Activated CD4-positive, alpha-beta T cell treated with anti-CD3 and anti-CD28 coated beads, Interleukin-2, Interleukin-6, amounts not matched to agents 100 ng/mL and 50 ng/mL, durations not matched to agents 16 hours and 8 hours (primary cell): ENCODE measurements around the gene PRSS2.
"Not testable (repeated sequence)": the region's sequence is repeated elsewhere in the genome, so short reads cannot be mapped to it uniquely, and the experiment has no call there.

Experiments used
- DNase-seq: peaks from one replicate; pipeline ENCODE4 v3.0.0-alpha.2; 2020

The PRSS2 gene

DNA sequence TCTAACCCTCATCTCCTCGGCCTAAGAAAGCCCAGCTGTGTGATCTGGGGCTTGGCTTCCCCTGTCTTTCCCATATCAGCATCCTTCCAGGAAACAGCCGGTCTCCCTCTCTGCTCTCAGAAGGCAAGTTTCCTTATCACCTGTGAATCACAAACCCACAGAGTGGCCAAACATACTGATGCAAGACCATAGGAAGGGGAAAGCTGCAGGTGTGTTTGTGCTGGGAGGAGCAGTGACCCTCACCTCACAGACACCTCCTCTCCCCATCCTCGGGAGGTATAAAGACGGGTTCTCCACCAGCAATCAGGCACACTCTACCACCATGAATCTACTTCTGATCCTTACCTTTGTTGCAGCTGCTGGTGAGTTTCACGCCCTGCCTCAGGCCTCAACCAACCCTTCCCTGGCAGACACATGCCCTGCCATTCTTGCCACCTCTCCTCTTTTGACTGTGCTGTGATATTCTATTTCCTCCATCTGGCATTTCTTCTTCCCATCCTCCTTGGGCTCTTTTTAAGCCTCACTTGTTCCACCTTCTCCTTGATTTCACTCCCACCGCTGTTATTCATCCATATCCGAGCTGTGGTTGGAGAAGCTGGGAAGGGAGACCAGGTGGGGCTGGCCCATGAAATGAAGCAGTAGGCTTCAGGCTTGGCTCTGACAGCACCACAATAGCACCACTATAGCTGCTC, at the start of gene PRSS2:
PRSS2 (plus strand) TSS at position 310 of the 692 bp plus-strand sequence; CDS start at position 323, 13 bp downstream.
- no peak for DNase-seq

DNA sequence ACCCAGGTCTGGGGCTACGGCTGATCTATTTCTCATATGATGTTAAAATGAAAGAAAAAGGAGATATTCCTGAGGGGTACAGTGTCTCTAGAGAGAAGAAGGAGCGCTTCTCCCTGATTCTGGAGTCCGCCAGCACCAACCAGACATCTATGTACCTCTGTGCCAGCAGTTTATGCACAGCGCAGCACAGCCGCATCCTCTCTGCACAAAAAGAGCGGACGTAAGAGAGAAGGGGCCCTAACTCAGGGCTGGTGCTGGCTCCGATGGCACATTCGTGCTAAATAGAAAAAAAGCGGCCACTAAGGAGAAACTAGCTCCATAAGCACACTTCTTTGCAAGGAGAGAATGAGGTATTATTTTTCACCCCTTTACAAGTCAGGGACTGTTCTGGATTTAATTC, 49.8 kb upstream of the PRSS2 start:
- no peak for DNase-seq

DNA sequence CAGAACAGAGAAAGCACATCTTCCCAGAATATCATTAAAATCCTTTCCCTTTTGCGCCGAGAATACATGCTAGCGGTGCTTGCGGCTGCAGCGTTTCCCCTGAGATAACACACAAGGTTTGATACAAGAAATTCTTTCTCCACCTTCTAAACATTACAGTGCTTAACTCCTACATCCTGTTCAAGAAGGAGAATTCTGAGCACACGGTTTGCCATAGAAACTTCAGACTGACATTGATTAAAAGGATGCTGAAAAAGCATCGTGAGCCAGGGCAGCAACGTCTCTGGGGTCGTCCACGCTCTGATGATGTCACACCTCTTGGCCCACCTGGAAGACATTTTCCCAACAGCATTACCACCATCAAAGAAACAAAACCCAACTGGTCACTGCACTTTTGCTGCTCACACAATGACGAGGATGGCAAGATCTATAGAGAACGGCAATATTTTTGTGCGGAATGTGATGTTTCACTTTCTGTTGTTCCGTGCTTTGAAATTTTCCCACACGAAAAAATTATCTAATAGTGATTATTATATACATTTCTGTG, 48.4 kb upstream of the PRSS2 start:
- DNase-seq = no peak

DNA sequence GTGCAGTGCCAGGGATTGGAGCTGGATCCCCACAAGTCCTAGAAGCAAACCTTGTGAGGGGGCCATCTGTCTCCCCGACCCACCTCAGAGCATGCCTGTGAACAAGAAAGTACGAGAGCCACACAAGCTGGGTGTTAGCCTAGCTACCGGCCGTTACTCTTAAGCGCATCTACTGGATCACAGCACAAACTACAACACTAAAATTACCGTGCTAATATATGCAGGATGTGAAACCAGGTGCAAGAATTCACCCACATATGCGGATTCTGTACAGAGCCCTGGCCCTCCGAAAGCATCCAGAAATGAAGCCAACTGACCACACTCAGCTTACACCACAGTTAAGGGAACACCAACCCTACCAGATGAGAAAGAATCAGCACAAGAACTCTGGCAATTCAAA, 37.5 kb upstream of the PRSS2 start:
- DNase-seq = no peak

DNA sequence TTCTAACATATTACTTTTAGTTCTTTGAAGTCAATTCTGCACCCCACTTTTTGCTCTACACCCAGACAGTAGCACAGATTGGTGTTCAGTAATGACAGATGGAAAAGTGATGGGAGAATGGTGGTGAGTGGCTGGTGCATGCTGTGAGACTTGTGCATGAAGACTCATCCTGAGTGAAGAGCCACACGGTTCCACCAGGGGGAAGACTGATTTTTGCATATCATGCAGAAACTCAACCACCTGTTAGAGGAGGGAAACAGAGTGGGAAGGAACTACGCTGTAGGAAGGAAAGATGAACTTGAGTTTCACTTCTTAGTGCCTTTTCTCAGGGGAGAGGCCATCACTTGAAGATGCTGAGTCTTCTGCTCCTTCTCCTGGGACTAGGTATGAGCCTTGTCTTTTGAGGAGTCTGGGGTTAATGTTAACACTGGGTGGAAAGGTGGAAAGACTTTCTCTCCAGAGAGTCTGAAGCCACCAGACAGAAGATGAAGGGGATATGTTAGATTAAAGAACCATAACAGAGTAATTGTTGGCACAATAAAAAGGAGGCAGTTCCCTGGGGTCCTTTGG, 30.8 kb upstream of the PRSS2 start:
- DNase-seq = no peak

DNA sequence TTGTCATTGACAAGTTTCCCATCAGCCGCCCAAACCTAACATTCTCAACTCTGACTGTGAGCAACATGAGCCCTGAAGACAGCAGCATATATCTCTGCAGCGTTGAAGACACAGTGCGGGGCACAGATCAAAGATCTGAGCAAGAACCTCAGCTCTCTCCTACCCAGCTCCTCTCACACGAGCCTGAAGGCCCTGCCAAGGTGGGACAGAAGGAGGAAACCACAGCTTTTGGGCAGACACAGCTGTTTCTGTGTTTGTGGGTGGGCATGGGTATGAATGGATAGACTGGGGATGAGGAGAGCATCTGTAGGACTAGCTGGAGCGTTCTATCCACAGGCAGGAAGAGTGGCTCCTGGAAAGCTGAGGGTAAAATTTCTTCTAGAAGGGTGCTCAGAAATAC, 30.0 kb upstream of the PRSS2 start:
- no peak for DNase-seq

DNA sequence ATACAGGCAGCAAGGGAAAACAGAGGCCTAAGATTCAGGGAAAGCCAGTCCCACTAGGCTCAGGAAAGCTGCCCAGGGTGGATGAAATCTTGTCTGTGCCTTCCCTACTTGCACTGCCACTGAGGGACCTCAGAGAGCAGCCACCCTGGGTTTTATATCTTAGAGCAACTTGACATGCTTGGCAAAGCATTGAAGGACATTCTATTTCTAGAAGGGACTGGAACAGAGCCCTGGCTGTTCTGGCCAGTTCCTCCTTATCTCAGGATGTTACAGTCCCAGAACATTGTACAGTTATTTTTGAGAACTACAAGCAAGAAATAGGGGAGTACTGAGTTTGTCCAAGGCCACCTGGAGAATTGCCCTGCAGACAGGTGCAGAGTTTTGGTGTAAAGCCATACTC, 28.8 kb upstream of the PRSS2 start:
- not testable (repeated sequence) for DNase-seq

DNA sequence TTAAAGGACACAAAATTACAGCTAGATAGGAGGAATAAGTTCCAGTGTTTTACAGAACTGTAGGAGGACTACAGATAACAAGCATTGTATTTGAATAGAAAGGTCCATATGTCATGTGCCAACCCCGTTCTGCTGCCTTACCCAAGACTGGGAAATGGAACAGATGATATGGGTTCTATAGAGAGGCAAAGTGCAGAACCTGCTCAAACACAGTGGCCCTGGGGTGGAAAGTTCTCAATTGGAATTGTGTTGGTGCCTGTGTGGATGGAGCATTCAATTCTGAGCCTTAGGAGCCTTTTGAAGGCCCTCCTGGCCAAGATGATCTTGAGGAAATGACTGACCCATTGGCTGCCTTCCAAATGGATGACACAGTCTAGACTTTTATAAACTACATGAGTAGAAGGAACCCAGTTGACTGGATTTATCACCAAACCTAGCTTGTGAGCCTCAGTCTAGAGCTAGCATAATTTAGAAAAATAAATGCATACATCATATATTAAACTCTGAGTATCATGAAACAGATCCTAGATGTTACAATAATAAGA, 25.6 kb upstream of the PRSS2 start:
- DNase-seq = no peak

DNA sequence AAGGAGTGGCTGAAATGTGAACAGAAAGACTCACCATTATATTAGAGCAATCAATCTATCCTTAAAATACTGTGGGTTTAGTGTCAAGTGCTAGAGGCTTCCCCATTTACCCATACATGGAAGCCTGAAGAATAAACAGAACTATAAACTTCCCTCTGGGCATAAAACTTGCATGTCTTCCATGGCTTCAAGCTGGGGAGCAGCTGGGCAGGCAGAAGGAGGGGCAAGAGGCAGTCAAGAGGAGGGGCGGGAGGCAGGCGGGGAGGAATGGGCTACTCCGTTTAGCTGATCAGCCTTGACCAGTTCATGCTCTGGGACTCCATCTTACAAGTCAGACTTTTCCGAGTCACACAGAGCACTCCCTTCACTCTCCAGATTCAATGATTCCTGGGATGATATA, 25.0 kb upstream of the PRSS2 start:
- DNase-seq = no peak

DNA sequence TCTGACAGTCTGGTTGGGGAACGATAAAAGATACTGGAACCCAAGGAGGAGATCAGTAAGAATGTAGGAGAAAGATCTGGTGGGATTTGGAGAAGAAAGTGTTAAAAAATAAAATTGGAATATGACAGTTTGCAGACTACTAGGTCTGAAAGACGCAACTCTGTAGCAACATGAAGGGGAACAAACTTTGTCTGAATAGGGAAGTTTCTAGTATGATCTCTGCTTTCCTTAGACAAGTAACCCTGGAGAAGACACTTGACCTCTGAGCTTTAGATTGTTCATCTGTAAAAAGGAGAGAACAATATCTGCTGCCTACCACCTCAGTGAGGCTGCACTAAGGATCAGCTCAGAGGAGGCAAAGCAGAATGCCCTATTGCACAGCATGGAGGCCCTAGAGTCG, 24.5 kb upstream of the PRSS2 start:
- no peak for DNase-seq

DNA sequence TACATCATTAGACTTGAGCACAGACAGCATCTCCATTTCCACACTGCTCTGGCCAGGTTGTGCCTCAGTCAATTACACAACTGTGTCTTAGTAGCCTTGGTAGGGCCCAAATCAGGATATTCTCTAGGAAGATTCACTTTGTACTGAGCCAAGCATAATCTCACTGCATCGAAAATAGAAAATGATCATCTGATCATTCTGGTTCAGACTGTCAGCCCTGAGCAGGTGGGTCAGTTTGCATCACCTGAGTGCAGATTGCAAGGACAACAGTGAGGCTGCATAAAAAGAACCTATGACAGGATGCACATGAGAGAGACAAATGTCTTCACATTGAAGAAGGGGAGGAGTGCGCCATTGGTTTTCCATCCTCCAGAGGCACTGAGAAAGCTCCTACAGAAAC, 22.4 kb upstream of the PRSS2 start:
- DNase-seq = not testable (repeated sequence)

DNA sequence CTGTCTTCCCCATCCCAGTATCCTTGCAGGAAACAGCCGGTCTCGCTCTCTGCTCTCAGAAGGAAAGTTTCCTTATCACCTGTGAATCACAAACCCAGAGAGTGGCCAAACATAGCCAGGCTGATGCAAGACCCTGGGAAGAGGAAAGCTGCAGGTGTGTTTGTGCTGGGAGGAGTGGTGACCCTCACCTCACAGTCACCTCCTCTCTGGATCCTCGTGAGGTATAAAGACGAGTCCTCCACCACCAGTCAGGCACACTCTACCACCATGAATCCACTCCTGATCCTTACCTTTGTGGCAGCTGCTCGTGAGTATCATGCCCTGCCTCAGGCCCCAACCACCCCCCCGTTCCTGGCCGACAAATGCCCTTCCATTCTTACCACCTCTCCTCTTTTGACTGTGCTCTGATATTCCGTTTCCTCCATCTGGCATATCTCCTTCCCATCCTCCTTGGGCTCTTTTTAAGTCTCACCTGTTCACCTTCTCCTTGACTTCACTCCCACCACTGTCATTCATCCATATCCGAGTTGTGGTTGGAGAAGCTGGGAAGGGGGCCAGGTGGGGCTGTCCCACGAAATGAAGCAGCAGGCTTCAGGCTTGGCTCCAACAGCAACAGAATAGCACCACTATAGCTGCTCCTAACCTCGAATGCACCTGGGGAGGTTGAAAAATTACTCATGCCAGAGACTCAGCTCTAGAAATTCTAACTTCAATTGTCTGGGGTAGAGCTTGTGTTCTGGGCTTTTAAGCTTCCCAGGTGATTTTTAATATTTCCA, 21.4 kb upstream of the PRSS2 start, which contains the start of gene PRSS1:
PRSS1 (plus strand) TSS at position 255 of the 776 bp plus-strand sequence; CDS start at position 268, 13 bp downstream.
- DNase-seq = no peak

DNA sequence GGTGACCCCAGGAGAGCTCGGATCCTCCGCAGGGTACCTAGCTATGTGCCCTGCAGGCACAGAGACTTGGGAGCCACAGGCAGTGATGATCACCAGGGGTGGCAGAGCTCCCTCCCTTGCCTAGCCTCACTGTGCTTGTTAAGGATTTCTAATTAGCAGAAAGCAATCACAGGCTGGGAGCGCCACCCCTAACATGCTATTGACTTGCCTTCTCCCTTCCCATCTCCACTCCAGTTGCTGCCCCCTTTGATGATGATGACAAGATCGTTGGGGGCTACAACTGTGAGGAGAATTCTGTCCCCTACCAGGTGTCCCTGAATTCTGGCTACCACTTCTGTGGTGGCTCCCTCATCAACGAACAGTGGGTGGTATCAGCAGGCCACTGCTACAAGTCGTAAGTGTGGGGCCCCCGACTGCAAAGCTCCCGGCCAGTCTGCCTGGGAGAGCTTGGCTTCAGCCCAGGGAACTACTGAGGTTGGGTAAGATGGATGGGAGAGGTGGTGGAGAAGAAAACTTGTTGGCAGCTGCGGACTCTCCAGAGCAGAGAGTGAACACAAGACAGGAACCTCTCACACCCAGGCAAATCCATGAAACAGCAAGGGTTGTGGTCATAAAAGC, 20.3 kb upstream of the PRSS2 start:
- no peak for DNase-seq

DNA sequence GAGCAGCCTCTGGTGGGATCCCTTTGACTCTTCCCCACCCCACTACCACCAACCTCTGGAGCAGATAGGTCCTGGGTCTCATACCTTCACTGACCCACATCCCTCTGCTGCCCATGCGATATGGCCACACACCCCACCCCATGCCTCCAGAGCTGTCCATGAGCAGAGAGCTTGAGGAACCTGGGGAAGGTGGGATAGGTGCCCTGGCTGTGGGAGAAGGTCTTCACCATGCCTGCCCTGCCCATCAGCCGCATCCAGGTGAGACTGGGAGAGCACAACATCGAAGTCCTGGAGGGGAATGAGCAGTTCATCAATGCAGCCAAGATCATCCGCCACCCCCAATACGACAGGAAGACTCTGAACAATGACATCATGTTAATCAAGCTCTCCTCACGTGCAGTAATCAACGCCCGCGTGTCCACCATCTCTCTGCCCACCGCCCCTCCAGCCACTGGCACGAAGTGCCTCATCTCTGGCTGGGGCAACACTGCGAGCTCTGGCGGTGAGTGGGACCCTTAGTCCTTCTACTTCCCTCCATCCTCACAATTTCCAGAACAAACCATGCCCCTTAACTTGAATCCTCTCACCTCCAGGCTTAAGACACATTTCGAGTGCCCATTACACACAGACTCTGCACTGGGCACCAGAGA, 19.1 kb upstream of the PRSS2 start:
- DNase-seq = not testable (repeated sequence)

DNA sequence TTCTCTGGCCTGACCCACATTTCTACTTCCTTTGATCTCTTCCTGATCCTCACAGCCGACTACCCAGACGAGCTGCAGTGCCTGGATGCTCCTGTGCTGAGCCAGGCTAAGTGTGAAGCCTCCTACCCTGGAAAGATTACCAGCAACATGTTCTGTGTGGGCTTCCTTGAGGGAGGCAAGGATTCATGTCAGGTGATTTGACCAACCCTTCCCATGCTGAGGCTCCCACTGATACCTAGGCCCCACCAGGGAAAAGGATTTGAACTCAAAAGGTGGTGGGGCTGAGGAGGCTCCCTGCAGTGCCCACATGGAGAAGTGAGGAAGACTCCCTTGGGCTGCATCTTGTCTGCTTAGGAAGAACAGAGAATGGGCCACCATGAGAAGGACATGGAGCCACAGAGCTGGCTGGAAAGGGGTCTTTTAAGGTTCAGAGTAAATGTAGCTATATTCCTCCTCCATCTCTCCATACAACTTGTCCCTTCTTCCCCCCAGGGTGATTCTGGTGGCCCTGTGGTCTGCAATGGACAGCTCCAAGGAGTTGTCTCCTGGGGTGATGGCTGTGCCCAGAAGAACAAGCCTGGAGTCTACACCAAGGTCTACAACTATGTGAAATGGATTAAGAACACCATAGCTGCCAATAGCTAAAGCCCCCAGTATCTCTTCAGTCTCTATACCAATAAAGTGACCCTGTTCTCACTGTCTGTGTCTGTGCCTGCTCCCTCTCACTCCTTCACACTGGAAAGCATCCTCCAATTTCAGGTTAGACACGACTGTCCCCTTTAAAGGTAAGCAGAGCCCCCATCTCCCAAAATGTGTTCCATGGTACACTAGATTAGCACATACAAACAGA, 18.2 kb upstream of the PRSS2 start:
- no peak for DNase-seq

DNA sequence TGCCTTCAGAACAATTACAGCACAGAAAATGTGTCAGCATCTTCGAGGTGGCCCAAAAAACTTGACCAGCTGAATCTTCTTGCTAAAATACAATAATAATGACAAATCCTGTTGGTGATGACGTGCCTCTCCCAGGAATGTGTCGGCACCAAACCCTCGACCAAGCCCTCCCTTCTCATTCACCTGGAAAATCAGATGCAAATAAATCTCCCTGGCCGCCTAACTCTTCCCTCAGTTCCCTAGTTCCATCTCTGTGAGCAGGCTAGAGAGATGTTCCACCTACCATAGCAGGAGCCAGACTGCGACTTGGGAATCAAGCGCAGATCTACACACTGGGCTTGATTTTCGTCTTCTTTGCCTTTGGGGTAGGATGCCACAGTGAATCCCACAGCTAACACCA, 17.4 kb upstream of the PRSS2 start:
- no peak for DNase-seq

DNA sequence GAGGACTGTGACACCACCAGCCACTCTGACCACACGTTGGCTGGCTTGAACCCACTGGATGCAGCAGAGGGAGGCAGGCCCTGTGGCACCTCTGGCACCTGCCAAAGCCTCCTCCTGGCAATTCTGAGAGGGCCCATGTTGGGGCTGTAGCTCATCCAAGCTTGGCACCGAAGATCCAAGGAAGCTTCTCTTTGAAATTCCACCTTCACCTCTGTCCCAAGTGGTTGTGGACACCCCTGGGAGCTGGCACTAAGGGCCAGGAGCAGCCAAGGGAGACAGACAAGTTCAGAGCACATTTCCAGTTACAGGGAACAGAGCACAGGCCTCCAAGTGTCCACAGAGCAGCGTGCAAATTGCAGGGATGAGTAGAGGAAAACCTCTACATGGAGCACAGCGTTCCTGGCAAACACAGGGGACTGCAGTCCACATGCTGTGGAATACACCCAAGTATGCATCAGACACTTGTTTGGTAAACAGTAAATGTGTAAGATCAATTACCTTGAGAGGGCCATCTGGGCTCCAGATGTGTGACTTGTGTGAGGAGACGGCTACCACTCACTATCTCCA, 16.8 kb upstream of the PRSS2 start:
- DNase-seq = not testable (repeated sequence)

DNA sequence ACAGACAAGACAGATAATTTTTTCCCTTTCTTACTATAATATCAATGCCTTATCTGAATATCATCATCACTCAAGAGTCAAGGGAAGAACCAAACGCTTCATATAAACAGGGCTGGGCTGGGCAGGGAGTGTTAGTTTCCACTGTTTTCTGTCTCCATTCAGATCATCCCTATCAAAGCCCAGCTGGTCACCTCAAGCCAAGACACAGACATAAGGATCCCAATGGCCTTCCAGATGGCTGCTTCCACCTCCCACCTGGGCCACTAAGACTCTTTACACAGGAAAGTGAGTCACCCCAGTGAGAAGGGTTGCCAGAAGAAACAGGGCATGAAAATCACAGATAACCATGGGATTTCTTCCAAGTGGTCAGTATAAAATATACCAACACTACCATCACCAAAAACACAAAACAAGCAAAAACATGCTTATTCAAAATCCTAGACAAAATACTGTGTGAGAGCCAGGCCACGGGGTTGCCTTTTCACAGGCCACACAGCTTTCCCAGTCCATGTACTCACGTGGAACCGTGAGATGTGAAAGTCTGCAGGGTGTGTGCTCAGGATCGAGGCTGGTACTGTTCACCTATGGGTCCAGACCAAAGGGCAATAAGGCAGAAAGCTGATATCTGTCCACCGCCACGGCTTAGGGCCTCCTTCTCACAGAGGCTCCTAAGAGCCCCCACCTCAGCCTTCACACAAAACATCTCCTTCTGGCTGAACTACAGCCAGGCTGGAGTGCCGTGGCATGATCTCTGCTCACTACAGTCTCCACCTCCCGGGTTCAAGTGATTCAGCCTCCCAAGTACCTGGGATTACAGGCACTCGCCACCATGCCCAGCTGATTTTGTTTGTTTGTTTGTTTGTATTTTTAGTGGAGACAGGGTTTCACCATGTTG, 15.8 kb upstream of the PRSS2 start:
- DNase-seq = no peak

DNA sequence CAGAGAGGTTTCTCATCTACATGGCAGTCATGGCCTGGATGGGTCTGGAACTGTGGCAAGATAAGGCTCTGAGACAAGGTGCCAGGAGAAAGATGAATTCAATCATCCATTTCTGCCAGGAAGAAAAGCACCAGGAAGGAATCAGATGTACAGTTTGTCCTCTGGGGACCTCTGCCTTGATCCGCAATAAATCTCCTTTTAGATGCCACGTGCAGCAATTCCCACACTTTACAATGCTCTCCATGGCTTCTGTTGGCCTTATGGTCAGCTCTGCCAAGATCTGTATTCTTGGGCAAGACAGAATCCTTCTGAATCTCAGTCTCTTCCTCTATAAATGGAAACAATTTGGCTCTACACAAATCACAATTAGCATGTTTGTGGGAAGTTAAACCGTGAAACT, 12.5 kb upstream of the PRSS2 start:
- DNase-seq = not testable (repeated sequence)

DNA sequence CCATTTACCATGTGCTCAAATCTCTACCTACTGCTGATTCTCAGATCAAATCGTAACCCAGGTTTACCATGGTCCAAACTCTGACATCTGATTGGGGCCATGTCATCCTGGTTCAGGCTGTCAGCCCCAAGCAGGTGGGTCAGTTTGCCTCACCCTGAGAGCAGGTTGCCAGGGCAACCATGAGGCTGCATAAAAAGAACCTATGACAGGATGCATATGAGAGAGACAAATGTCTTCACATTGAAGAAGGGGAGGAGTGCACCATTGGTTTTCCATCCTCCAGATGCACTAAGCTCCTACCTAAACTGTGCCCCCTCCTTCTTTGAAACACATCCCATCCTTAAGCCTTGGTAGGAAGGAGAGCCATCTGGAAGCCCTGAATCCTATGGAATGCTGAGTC, 11.3 kb upstream of the PRSS2 start:
- no peak for DNase-seq
